ENCODE measurements around the gene ADAM22. TPM values are rescaled to one million over a fixed set of nuclear protein-coding genes. Genes with fewer than 3 reads are reported as not detected.

The ADAM22 gene
- total and polyA plus RNA-seq, 2 donors (not counting 1 experiment from before 2014, with no cell fraction given) = 0.30 to 1.8 TPM

- no peak for TF ChIP-seq CTCF (IDR thresholded peaks at IDR 0.05)
- TF ChIP-seq EZH2 (IDR thresholded peaks at IDR 0.05; ENCODE audit: borderline replicate concordance, insufficient read depth, low read depth, low read length, poor library complexity, severe bottlenecking) = no peak
- no peak for DNase-seq
- intact Hi-C loops (cut with micrococcal nuclease) = no loop called here
- ChIA-PET CTCF (no interaction called here), POLR2A (no interaction called here)
- Histone ChIP-seq H3K27ac (ENCODE audit: low read length in 2 of 2) (no peak overlapping the region), H3K4me3 (ENCODE audit: control extremely low read depth in 1 of 5, extremely low read depth in 1 of 5, insufficient read depth in 1 of 5, low read depth in 2 of 5, low read length in 4 of 5) (no peak overlapping the region), H3K36me3 (replicated peaks in 1 of 2; ENCODE audit: control extremely low read depth in 1 of 2, control insufficient read depth in 1 of 2, extremely low read depth in 1 of 2, insufficient read depth in 2 of 2, low read length in 1 of 2) (no peaks in the 10 kb centered on the region), H3K27me3 (replicated peaks in 1 of 4; ENCODE audit: control extremely low read depth in 1 of 4, control insufficient read depth in 3 of 4, insufficient read depth in 4 of 4, low read length in 3 of 4) (no peaks in the 10 kb centered on the region), H2AFZ (ENCODE audit: insufficient read depth, low read depth, low read length, poor library complexity, severe bottlenecking) (no peak overlapping the region), H3K4me2 (replicated peaks; ENCODE audit: low read depth, low read length, poor library complexity, severe bottlenecking) (no peak overlapping the region), H3K4me1 (ENCODE audit: control insufficient read depth in 2 of 2, insufficient read depth in 2 of 2, low read length in 2 of 2) (no peaks in the 10 kb centered on the region), H3K9me3 (ENCODE audit: control extremely low read depth in 1 of 3, control insufficient read depth in 2 of 3, insufficient read depth in 1 of 3, low read length in 2 of 3) (no peaks in the 10 kb centered on the region), H3K9ac (ENCODE audit: low read length) (no peak overlapping the region), H3K79me2 (ENCODE audit: control insufficient read depth, insufficient read depth, low read length) (no peaks in the 10 kb centered on the region), H4K20me1 (ENCODE audit: control insufficient read depth, insufficient read depth, low read length, poor library complexity, severe bottlenecking) (no peaks in the 10 kb centered on the region)
- no peaks in the 10 kb centered on the region for H3K4me1 Mint-ChIP-seq
- no peak for ATAC-seq (ENCODE audit: low read depth)
- H3K27ac Mint-ChIP-seq = no peak overlapping the region
- WGBS (ENCODE audit: insufficient coverage) = 56% methylated on average over 5 of the region's 6 CpGs
- no peaks in the 10 kb centered on the region for H3K9me3 Mint-ChIP-seq (ENCODE audit: insufficient read depth)
- peaks cover 7% of the 10 kb centered on the region for H3K27me3 Mint-ChIP-seq
- H3K4me3 Mint-ChIP-seq = no peak overlapping the region
These were observed 7.2 kb upstream of the ADAM22 start for GRCh38 chr7:87926581-87927461.

- peak overlapping the region; percentile 74 for H3K9ac ChIP-seq (ENCODE audit: low read length)
- H3K4me3 ChIP-seq (ENCODE audit: control extremely low read depth in 1 of 5, extremely low read depth in 1 of 5, insufficient read depth in 1 of 5, low read depth in 2 of 5, low read length in 4 of 5) = peak overlapping the region; percentile 21 to 81 (median 64)
These were observed 472 bp upstream of the ADAM22 start for GRCh38 chr7:87933605-87933952.

More at GRCh38 chr7:87933605-87933952, 472 bp upstream of the ADAM22 start:
- Histone ChIP-seq H3K27me3 (replicated peaks in 1 of 4; ENCODE audit: control extremely low read depth in 1 of 4, control insufficient read depth in 3 of 4, insufficient read depth in 4 of 4, low read length in 3 of 4) (peaks cover 0 to 10% (median 1%) of the 10 kb centered on the region in 4 experiments), H3K4me1 (ENCODE audit: control insufficient read depth in 2 of 2, insufficient read depth in 2 of 2, low read length in 2 of 2) (peaks cover 8 to 16% of the 10 kb centered on the region in 2 donors), H2AFZ (ENCODE audit: insufficient read depth, low read depth, low read length, poor library complexity, severe bottlenecking) (peak overlapping the region; percentile 87), H4K20me1 (ENCODE audit: control insufficient read depth, insufficient read depth, low read length, poor library complexity, severe bottlenecking) (no peaks in the 10 kb centered on the region), H3K9me3 (ENCODE audit: control extremely low read depth in 1 of 3, control insufficient read depth in 2 of 3, insufficient read depth in 1 of 3, low read length in 2 of 3) (no peaks in the 10 kb centered on the region), H3K4me2 (replicated peaks; ENCODE audit: low read depth, low read length, poor library complexity, severe bottlenecking) (peak overlapping the region; percentile 92), H3K79me2 (ENCODE audit: control insufficient read depth, insufficient read depth, low read length) (no peaks in the 10 kb centered on the region), H3K36me3 (replicated peaks in 1 of 2; ENCODE audit: control extremely low read depth in 1 of 2, control insufficient read depth in 1 of 2, extremely low read depth in 1 of 2, insufficient read depth in 2 of 2, low read length in 1 of 2) (no peaks in the 10 kb centered on the region), H3K27ac (ENCODE audit: low read length in 2 of 2) (no peak overlapping the region)
- H3K27ac Mint-ChIP-seq = peak overlapping the region; percentile 84
- intact Hi-C loops (cut with micrococcal nuclease) = no loop called here
- 6% methylated on average over 5 of the region's 9 CpGs for WGBS (ENCODE audit: insufficient coverage)
- H3K4me1 Mint-ChIP-seq = peaks cover 19% of the 10 kb centered on the region
- TF ChIP-seq EZH2 (IDR thresholded peaks at IDR 0.05; ENCODE audit: borderline replicate concordance, insufficient read depth, low read depth, low read length, poor library complexity, severe bottlenecking) = no peak
- no peak for TF ChIP-seq CTCF (IDR thresholded peaks at IDR 0.05)
- no peak for ATAC-seq (ENCODE audit: low read depth)
- peaks cover 12% of the 10 kb centered on the region for H3K27me3 Mint-ChIP-seq
- H3K4me3 Mint-ChIP-seq = peak overlapping the region; percentile 92
- ChIA-PET POLR2A (interaction anchor here (0.9 kb wide), 1 partner anchor 57 kb away, joined by 4 read pairs; the partner anchor contains the start of genes DBF4 and SLC25A40), CTCF (interaction anchor here (1.1 kb wide), 1 partner anchor 287 kb away, joined by 3 read pairs; no protein-coding TSS in a partner anchor)
- no peak for DNase-seq
- H3K9me3 Mint-ChIP-seq (ENCODE audit: insufficient read depth) = no peaks in the 10 kb centered on the region
